HEK293 (cell line): ENCODE measurements around the gene TMEM126B.

ENCODE experiments used
- CTCF ChIA-PET: fragments of 350-600 bp; formaldehyde crosslinking; extraction: SDS; loops from one replicate; lab custom pipeline; 2021; ENCODE audit warnings: antibody characterized with exemption; lab: Yijun Ruan, JAX
- POLR2A ChIA-PET: fragments of 300-600 bp; formaldehyde crosslinking; extraction: SDS; loops from one replicate; lab custom pipeline; 2020; ENCODE audit warnings: antibody characterized with exemption, inconsistent platforms; lab: Yijun Ruan, JAX
- H3K27ac ChIP-seq: fragments of 200-500 bp; sonication (Bioruptor generic); 2 replicates; pipeline ENCODE4 v1.5.1; 2014; ENCODE audit warnings: low read depth, low read length, control low read depth, inconsistent platforms; ENCODE audit errors: extremely low read depth
- H3K36me3 ChIP-seq, 2 experiments: fragments of 200-500 bp in 1 of 2; sonication (Bioruptor generic) in 1 of 2; 1 replicate in 1 of 2; 2 replicates in 1 of 2; pipeline ENCODE4 v1.5.1; 2014 to 2017; ENCODE audit warnings: inconsistent platforms in 2 of 2, low read length in 2 of 2; ENCODE audit not compliant: control insufficient read depth in 2 of 2, insufficient read depth in 1 of 2
- H3K4me1 ChIP-seq: fragments of 200-500 bp; sonication (Bioruptor generic); 2 replicates; pipeline ENCODE4 v1.5.1; 2014; ENCODE audit warnings: mild to moderate bottlenecking, low read length, inconsistent platforms; ENCODE audit not compliant: control insufficient read depth, insufficient read depth
- H3K4me3 ChIP-seq: 2 replicates; pipeline ENCODE4 v1.5.1; 2011; ENCODE audit warnings: low read depth, mild to moderate bottlenecking, control low read depth, low read length, moderate library complexity
- H3K9me3 ChIP-seq: fragments of 200-500 bp; sonication (Bioruptor generic); 2 replicates; pipeline ENCODE4 v1.5.1; 2014; ENCODE audit warnings: low read depth, low read length, inconsistent platforms; ENCODE audit not compliant: control insufficient read depth, insufficient read depth
- GLIS2 ChIP-seq: fragments of 450-650 bp; formaldehyde crosslinking; IDR thresholded peaks from 2 replicates; pipeline ENCODE4 v1.5.1; 2016; ENCODE audit warnings: missing biosample characterization, missing genetic modification characterization
- KLF8 ChIP-seq: fragments of 450-650 bp; formaldehyde crosslinking; IDR thresholded peaks from 2 replicates; pipeline ENCODE4 v1.5.1; 2016; ENCODE audit warnings: missing biosample characterization, missing genetic modification characterization
- PRDM1 ChIP-seq: fragments of 450-650 bp; formaldehyde crosslinking; IDR thresholded peaks from 2 replicates; pipeline ENCODE4; 2016; ENCODE audit warnings: missing biosample characterization, missing genetic modification characterization
- RBAK ChIP-seq: fragments of 450-650 bp; formaldehyde crosslinking; IDR thresholded peaks from 2 replicates; pipeline ENCODE4 v1.5.1; 2016; ENCODE audit warnings: missing biosample characterization, missing genetic modification characterization
- SCRT2 ChIP-seq: fragments of 450-650 bp; formaldehyde crosslinking; IDR thresholded peaks from 2 replicates; pipeline ENCODE4 v1.5.1; 2016; ENCODE audit warnings: missing biosample characterization, missing genetic modification characterization
- SP2 ChIP-seq: fragments of 450-650 bp; formaldehyde crosslinking; IDR thresholded peaks from 2 replicates; pipeline ENCODE4 v1.5.1; 2016; ENCODE audit warnings: missing biosample characterization, missing genetic modification characterization
- SP7 ChIP-seq: fragments of 450-650 bp; formaldehyde crosslinking; IDR thresholded peaks from 2 replicates; pipeline ENCODE4 v1.5.1; 2016; ENCODE audit warnings: missing biosample characterization, missing genetic modification characterization
- ZFHX2 ChIP-seq: fragments of 450-650 bp; formaldehyde crosslinking; conservative IDR thresholded peaks from 2 replicates; pipeline ENCODE4 v1.5.1; 2016; ENCODE audit warnings: missing biosample characterization, missing genetic modification characterization
- ZNF223 ChIP-seq: fragments of 450-650 bp; formaldehyde crosslinking; IDR thresholded peaks from 2 replicates; pipeline ENCODE4 v1.5.1; 2016; ENCODE audit warnings: missing biosample characterization, missing genetic modification characterization
- ZNF239 ChIP-seq: fragments of 450-650 bp; formaldehyde crosslinking; IDR thresholded peaks from 2 replicates; pipeline ENCODE4 v1.5.1; 2016; ENCODE audit warnings: missing biosample characterization, missing genetic modification characterization
- ZNF335 ChIP-seq: fragments of 450-650 bp; formaldehyde crosslinking; conservative IDR thresholded peaks from 2 replicates; pipeline ENCODE4 v1.5.1; 2016; ENCODE audit warnings: missing biosample characterization, missing genetic modification characterization
- ZNF341 ChIP-seq: fragments of 450-650 bp; formaldehyde crosslinking; IDR thresholded peaks from 2 replicates; pipeline ENCODE4; 2016; ENCODE audit warnings: low read depth, missing biosample characterization, missing genetic modification characterization
- ZNF394 ChIP-seq: fragments of 450-650 bp; formaldehyde crosslinking; IDR thresholded peaks from 2 replicates; pipeline ENCODE4 v1.5.1; 2016; ENCODE audit warnings: missing biosample characterization, missing genetic modification characterization, mild to moderate bottlenecking, moderate library complexity, borderline replicate concordance
- ZNF473 ChIP-seq: fragments of 450-650 bp; formaldehyde crosslinking; IDR thresholded peaks from 2 replicates; pipeline ENCODE4 v1.5.1; 2017; ENCODE audit warnings: missing biosample characterization, missing genetic modification characterization
- ZNF548 ChIP-seq: fragments of 450-650 bp; formaldehyde crosslinking; IDR thresholded peaks from 2 replicates; pipeline ENCODE4 v1.5.1; 2016; ENCODE audit warnings: missing biosample characterization, missing genetic modification characterization
- ZNF600 ChIP-seq: fragments of 450-650 bp; formaldehyde crosslinking; IDR thresholded peaks from 2 replicates; pipeline ENCODE4 v1.5.1; 2016; ENCODE audit warnings: missing biosample characterization, missing genetic modification characterization
- ZNF76 ChIP-seq: fragments of 450-650 bp; formaldehyde crosslinking; IDR thresholded peaks from 2 replicates; pipeline ENCODE4; 2016; ENCODE audit warnings: low read depth, missing biosample characterization, missing genetic modification characterization, borderline replicate concordance
- ZXDB ChIP-seq: fragments of 450-650 bp; formaldehyde crosslinking; IDR thresholded peaks from 2 replicates; pipeline ENCODE4 v1.5.1; 2016; ENCODE audit warnings: missing biosample characterization, missing genetic modification characterization
- TF ChIP-seq, protein P1 (sequence below): fragments of 450-650 bp; formaldehyde crosslinking; IDR thresholded peaks from 2 replicates; pipeline ENCODE4 v1.5.1; 2017; ENCODE audit warnings: missing biosample characterization, missing genetic modification characterization

TMEM126B gene

GRCh38 chr11:85680897-85681296, 52.5 kb downstream of the TMEM126B start (continued):
- no peak for TF ChIP-seq ZNF239
- no peak for TF ChIP-seq ZNF223

DNA sequence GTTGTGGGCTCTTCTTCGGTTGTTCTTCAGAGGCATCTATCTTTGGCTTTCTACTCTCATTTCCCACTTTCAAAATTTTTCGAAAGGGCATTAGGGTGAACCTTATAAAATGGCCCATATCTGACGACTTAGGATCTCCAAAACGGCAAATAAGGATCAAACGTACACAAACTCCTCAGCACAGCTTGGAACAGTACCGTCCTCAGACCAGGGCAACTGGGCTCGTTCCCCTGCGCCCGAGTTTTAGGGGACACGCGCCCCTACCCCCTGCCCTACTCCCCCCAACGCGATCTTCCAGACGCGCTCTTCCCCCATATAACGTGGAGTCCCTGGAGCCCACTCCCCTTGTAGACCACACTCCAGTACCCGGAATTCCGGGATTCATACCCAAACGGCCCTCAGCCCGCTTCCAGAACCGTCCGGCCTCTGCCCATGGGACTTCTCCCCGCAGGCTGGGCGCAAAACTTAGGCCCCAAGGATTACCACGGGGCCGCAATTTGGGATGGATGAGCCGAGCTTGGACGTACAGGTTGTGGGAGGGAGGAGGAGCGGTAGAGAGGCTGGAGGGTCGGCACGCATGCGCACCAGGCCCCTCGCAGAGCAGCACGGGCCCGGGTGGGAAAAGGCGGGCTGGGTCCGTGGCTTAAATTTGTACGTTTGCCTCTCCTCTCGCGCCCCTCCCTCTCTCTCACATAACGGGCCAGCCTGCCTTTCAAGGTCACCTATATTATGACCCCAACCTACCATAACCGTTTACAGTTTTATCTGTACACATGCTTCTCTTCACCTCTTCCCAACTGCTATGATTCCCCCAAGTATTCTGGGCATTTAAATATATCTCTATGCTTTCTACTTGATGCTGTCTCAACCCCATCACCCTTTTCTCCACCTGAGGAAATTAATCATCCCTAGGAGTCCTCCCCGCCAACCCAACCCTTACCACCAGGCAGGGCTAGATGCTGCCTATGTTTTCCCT, 54.2 kb downstream of the TMEM126B start:
- Histone ChIP-seq H3K4me3 (peak overlapping the region; percentile 50), H3K27ac (peak overlapping the region; percentile 47; the same call in 1 of the 2 replicates), H3K36me3 (no peaks in the 10 kb centered on the region), H3K4me1 (no peaks in the 10 kb centered on the region), H3K9me3 (no peaks in the 10 kb centered on the region)
- TF ChIP-seq SCRT2 (tag by site-specific recombination) (peak; percentile 66), KLF8 (tag by site-specific recombination) (no peak), GLIS2 (tag by site-specific recombination) (0 out of 2 replicates have a peak, but pooled peaks have one; percentile 14), ZNF473 (no peak), ZNF76 (tag by site-specific recombination) (peak; percentile 33; the same call in 1 of the 2 replicates), ZNF341 (peak; percentile 76), ZXDB (tag by site-specific recombination) (0 out of 2 replicates have a peak, but pooled peaks have one; percentile 23), SP7 (tag by site-specific recombination) (peak; percentile 12; the same call in 1 of the 2 replicates), ZNF600 (0 out of 2 replicates have a peak, but pooled peaks have one; percentile 11), SP2 (tag by site-specific recombination) (peak; percentile 46), ZNF548 (tag by site-specific recombination) (no peak), ZNF335 (tag by site-specific recombination) (peak; percentile 56), PRDM1 (tag by site-specific recombination) (peak; percentile 15; the same call in 1 of the 2 replicates), ZFHX2 (tag by site-specific recombination) (0 out of 2 replicates have a peak, but pooled peaks have one; percentile 10)
- ChIA-PET POLR2A (no interaction called here), CTCF (interaction anchor here (3.4 kb wide), 1 partner anchor 13 kb away, joined by 14 read pairs; no protein-coding TSS in a partner anchor)

DNA sequence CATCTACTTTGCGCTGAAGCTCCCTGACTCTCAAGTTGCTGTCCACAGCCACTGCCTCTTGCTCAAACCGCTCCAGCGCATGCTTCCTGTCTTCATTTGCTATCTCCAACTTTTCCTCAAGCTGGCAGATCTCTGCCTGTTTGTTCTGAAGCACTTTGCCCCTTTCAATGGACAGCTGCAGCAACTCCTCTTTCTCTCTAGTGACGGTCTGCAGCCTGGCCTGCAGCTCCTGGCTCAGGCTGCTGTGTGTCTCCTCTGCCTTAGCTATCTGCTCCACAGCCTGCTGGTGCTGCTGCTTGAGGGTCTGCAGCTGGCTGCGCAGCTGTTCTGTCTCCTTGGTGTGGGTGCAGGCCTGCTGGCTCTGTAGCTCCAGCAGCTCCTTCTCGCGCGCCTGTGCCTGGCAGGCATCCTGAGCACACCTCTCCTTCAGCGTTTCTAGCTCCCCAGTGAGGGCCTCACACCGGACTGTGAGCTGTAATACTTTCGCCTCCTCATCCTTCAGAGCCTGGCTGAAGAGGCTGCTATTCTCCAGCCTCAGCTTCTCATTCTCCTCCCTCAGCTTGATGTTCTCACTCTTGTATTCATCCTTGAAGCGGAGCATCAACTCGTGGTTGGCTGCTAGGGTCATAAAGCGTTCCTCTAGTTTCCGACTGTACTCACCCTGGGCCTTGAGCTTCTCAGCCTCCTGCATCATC, 56.9 kb downstream of the TMEM126B start:
- ChIA-PET POLR2A (interaction anchor here (1.5 kb wide), 1 partner anchor 57 kb away, joined by 4 read pairs; the partner anchor contains the start of gene TMEM126B), CTCF (interaction anchor here (0.6 to 2.6 kb wide), 5 partner anchors 9 to 169 kb away, joined by 3 to 7 read pairs (median 5); partner anchors contain the start of gene CCDC83)
- Histone ChIP-seq H3K4me1 (no peaks in the 10 kb centered on the region), H3K36me3 (no peaks in the 10 kb centered on the region), H3K4me3 (peak overlapping the region; percentile 31), H3K27ac (peak overlapping the region; percentile 70), H3K9me3 (no peaks in the 10 kb centered on the region)
- TF ChIP-seq PRDM1 (tag by site-specific recombination) (no peak), RBAK (no peak), ZNF394 (tag by site-specific recombination) (peak; percentile 67; the same call in 1 of the 2 replicates), ZNF335 (tag by site-specific recombination) (peak; percentile 76)
- TF ChIP-seq, protein P1, sequence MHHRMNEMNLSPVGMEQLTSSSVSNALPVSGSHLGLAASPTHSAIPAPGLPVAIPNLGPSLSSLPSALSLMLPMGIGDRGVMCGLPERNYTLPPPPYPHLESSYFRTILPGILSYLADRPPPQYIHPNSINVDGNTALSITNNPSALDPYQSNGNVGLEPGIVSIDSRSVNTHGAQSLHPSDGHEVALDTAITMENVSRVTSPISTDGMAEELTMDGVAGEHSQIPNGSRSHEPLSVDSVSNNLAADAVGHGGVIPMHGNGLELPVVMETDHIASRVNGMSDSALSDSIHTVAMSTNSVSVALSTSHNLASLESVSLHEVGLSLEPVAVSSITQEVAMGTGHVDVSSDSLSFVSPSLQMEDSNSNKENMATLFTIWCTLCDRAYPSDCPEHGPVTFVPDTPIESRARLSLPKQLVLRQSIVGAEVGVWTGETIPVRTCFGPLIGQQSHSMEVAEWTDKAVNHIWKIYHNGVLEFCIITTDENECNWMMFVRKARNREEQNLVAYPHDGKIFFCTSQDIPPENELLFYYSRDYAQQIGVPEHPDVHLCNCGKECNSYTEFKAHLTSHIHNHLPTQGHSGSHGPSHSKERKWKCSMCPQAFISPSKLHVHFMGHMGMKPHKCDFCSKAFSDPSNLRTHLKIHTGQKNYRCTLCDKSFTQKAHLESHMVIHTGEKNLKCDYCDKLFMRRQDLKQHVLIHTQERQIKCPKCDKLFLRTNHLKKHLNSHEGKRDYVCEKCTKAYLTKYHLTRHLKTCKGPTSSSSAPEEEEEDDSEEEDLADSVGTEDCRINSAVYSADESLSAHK: peak; percentile 75
